Peyer's patch (tissue), 4 donors: ENCODE measurements around the gene PMM1.

Experiments
- CTCF ChIP-seq, 6 experiments: fragments of 450-650 bp in 4 of 6; fragments of 200-600 bp in 2 of 6; sonication (generic) in 1 of 6; IDR thresholded peaks; one replicate each; pipeline ENCODE4 v1.5.1; 2017 to 2019; ENCODE audit warnings: antibody characterized with exemption in 6 of 6, mild to moderate bottlenecking in 3 of 6, moderate library complexity in 1 of 6
- POLR2A ChIP-seq, 2 donors: fragments of 450-650 bp; IDR thresholded peaks; one replicate each; pipeline ENCODE4 v1.5.1; 2017; ENCODE audit warnings: antibody characterized with exemption in 2 of 2, mild to moderate bottlenecking in 2 of 2, moderate library complexity in 2 of 2

- TF ChIP-seq POLR2A (IDR thresholded peaks at IDR 0.05) (no peak), CTCF (IDR thresholded peaks at IDR 0.05) (no peak)
Observed at GRCh38 chr22:41542224-41542623, 47.4 kb downstream of the PMM1 start.
